Measurements from ENCODE around the gene NKX6-2.

- TF ChIP-seq CTCF (IDR thresholded peaks at IDR 0.05) (no peak), EZH2phosphoT487 (IDR thresholded peaks at IDR 0.05) (no peak), EZH2 (IDR thresholded peaks at IDR 0.05) (no peak)
Measured at GRCh38 chr10:132787495-132788179, 1.7 kb upstream of the NKX6-2 start.

Data from neural progenitor cell (in vitro differentiated cells).